ENCODE measurements around the gene ADAM12.

Gene ADAM12

GRCh38 chr10:126104767-126105166, 283.5 kb downstream of the ADAM12 start:
- DNase-seq: peak; percentile 64 to 78 (median 76)

GRCh38 chr10:126102636-126103035, 285.6 kb downstream of the ADAM12 start:
- no peak for DNase-seq

- peak; percentile 72 to 83 (median 82) for DNase-seq
These were observed 286.5 kb downstream of the ADAM12 start for GRCh38 chr10:126101736-126102135.

DNA sequence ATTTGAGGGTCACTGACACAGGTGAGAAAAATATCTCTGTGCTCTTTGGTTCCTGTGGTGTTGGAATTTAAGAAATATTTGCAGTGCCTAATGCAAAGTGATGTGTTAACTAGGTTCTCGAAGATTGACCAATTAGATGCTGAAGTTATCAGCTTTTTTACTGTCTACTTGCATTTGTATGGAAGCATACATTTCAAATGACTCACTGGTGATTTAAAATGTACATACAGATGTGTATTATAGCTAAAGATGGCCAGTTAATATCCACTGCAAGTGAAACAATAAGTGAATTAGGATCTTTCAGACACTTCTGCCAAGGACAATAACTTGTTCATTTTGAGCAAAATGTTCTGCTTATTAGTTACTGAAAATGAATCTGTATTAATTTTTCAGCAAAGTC, 287.0 kb downstream of the ADAM12 start:
- no peak for DNase-seq

DNA sequence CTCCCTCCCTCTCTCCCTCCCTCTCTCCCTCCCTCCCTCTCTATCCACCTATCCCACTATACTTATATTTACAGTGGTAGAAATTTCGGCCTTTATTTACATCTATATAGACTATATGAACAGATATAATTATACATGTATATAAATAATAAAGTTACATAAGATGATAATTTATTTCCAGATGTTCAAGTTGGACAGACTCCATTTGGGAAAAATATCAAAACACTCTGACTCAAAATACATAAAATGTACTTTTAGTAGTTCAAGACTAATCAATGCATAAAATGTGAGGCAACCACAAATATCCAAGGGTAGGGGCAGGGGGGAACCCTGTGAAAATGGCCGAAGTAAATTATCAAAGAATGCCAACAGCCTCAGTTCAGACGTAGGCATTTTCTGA, 288.9 kb downstream of the ADAM12 start:
- no peak for DNase-seq

GRCh38 chr10:126098226-126098581, 290.1 kb downstream of the ADAM12 start:
- DNase-seq: no peak

DNA sequence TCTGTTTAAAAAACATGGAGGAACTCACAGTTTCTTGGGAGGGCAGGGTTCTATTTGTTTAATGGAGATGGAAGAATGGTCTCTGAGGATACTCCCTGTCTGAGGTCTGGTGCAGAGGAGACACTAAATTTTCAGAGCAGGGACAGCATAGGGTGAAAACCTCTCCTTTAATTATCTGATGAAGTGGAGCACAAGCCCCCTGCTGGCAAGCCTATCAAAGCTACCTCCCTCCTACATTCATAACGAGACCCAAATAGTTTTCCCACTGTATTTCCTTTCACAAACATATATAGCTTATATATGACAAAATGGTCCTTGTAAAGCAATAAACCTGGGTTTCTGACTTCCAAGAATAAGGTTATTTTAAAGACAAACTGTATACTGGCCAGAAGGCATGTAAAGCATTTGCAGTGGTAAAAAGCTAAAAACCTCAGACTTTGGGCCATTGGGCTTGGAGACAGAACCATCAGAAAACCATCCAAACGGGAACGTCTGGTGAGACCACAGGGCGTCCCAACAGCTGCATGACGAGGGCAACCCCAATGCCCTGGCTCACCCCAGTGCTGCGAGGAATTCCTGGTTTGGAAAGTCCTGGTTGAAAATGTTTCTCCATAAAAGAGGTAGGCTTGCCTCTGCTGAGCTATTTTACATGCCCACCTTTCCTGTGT, 290.6 kb downstream of the ADAM12 start:
- no peak for DNase-seq

- DNase-seq: no peak
These were observed 293.7 kb downstream of the ADAM12 start for GRCh38 chr10:126094537-126094936.

- DNase-seq: peak; percentile 51 to 61 (median 60)
These were observed 295.7 kb downstream of the ADAM12 start for GRCh38 chr10:126092366-126093215.

DNA sequence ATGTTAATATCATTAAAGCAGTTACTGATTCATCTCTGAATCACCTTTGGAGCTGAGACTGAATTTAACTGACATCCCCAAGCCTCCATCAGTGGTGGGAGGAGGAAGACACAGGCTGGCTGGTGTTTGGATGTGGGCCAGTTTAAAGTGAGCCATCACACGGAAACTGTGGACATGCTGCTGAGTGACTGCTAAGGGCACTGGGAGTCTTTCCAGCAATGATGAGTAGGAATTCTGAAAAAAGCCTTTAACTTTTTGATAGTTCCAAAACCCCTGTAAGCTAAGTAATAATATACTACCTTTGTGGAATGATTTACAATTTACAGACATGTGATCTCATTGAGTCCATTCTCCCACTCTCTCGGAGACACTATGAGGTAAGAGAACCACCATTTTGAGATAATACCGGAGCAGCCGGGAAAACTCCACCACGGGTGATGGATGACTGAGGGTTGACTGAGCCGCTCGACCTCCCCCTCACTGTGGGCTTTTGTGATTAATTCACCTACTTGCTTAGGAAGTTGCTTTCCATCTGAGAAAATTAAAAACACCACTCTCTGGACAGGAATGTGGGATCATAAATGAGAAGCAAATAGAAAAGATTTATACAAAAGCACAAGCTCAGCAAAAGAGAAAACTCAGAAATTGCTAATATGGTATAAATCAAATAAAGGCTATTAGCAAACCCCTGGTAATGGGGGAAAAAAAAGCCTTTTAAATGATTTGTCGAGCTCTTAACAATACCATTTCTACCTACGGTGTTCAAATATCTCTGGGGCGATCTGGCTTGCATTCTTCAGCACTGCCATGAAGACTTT, 297.2 kb downstream of the ADAM12 start:
- peak; percentile 54 to 73 (median 59) for DNase-seq

DNA sequence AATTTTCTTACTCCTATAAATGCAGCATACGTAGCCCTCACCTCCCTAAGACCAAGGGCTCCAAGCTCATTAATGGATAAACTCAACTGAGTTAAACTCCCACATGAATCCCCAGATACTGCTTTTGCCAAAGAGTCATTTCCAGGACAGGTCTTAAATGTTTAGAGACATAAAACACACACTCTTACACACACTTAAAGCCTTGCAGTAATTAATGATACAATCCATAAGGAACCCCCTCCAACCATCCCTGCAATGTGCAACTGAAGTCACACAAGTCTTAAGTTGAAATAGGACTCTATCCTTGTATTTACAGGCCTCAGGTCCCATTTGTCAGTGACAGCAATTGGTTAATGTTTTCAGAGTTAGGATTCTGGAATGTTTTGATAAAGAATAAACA, 297.8 kb downstream of the ADAM12 start:
- DNase-seq: no peak

DNA sequence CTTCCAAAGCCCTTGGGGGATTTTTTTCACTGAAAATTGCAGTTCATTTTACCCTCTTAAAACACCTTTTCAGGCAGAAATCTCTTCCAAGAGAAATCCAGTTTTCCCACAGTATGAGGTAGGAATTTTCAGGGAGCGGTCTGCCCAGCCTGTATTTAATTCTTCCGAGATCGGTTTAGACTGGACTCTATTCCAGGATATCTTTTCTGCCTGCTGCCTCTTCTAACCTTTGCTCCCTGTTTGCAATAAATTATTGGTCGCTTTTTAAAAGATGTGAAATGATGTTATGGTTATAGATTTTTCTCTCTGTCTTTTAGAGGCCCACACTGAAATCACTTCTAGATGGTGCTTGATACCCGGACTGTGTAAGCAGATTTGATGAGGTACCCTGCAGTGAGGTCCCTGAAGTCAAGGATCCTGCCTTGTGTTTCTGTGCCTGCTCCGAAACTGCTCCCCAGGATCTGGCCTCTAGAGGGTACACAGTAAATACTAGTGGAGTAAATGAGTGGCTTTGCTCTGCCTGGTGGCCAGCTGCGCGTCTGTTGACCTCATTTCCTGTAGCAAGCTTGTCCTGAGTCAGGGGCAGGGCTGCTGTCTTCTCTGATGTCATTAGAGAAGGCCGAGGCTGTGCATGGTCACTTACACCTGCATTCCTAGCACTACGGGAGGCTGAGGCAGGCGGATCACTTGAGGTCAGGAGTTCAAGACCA, 300.3 kb downstream of the ADAM12 start:
- DNase-seq: peak; percentile 67 to 77 (median 68)

DNA sequence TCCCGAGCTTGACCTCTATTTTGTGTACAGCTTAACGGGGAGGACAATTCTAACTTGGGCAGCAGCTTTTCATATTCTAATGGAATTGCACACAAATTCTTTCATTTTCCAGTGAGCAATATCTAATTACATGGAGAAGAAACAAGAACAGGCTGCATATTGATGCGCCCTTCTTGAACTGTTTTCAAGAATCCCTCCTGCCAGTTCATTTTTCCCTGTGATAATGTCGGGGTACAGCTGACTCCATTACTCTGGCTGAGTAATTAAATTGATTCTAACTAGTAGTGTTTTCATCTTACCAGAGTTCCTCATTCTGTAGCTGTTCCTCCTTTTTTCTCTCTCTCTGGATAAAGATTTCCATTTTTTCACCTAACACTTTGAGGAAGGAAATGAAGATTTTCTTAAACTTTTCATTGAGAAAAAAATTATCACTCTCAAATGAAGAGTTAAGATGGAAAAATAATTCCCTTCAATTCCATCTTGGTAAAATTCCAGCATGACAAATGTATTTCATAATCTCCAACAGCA, 301.1 kb downstream of the ADAM12 start:
- DNase-seq: peak in 2 of 3 donors; percentile 41 to 60

DNA sequence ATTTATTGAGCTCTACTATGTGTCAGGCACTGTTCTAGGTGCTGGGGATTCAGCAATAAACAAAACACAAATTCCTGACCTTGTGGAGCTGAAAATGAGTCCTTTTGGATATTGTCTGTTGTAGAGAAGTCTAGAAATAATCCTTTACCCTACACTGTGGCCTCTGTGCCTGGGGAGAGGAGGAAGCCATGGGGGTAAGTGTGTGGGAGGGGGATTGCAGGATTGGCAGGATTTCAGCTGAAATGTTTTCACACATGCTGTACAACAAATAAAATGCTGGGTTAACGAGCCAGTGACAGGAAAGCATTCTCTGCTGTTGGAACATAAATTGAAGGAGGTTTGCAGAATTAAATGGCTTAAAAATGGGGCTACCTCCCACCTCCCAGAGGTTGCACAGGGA, 302.5 kb downstream of the ADAM12 start:
- DNase-seq: peak in 2 of 3 donors; percentile 44 to 61

- DNase-seq: no peak
These were observed 303.9 kb downstream of the ADAM12 start for GRCh38 chr10:126084369-126084768.

- no peak for DNase-seq
These were observed 305.3 kb downstream of the ADAM12 start for GRCh38 chr10:126083009-126083408.

GRCh38 chr10:126081841-126082466, 306.3 kb downstream of the ADAM12 start:
- no peak for DNase-seq

DNA sequence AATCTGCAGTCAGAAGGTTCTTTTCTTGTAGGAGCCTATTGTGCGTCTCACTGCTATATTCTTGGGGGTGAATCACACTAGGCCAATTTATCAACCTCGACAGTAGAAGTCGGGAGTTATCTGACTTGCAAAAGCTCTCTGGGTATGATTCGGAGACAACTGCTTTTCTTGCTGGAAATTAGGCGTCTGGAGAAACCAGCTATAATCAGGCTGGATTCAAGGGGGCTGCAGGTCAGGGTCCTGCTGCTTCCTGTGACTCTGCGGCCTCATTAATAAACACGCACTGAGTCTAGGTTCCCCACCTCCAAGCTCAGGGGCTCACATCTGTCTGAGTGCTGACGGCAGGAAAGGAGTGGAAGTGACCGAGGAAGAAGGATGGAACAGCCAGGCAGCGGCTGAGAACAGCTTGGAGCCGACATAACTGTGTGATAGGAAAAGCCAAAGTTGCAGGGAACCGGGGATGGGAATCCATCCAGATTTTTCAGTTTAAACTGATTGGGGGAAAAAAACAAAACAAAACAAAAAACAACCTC, 307.3 kb downstream of the ADAM12 start:
- no peak for DNase-seq

DNA sequence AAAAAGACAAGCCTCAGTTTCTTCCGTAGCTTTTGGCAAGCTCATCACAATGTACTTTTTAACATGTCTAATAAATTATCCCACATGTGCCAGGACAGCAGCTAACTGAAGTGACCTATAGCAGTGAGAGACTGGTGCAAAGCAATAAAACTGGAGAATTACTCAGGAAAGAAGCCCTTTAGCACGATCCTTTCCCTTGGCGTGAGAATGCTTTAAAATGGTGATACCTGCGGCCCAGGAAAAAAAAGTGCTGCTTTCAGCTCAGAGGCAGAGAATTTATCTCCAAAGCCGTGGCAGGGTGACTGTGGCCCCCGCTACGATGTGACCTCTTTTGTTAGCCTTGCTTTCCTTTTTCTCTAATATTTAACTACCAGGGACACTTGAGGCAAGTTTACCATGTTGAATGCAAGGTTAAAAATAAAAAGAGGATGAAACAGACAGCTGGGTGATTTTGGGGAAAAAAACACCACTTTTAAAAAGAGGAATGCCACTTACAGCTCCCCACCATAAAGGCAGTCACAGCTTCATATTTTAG, 307.9 kb downstream of the ADAM12 start:
- no peak for DNase-seq

DNA sequence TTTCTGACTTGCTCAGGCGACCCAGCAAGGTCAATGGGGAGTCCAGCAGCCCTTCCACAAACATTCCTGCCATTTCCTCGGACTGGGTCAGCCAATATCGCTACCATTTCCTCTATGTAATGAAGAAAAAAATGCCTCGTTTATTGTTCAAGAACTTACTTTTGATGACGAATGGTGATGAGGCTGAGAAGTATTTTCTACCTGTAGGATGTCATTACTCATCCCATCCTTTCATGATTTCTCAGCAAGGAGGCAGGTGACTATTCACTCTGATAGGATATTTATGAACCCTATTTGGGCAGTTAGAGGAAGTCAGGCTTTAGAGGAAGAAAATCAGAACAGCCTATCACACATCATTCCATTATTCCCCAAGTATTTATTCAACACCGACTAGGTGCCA, 313.3 kb downstream of the ADAM12 start:
- DNase-seq: no peak

GRCh38 chr10:126074291-126074690, 314.0 kb downstream of the ADAM12 start:
- DNase-seq: peak; percentile 40 to 70 (median 47)
